Erythroblast (primary cell): ENCODE measurements around the gene ALDH16A1.

Experiments
- GATA1 ChIP-seq: IDR thresholded peaks from 2 replicates; pipeline ENCODE4 v1.6.1; 2011; ENCODE audit warnings: low read depth, mild to moderate bottlenecking, control low read depth, low read length, moderate library complexity
- POLR2A ChIP-seq: IDR thresholded peaks from 2 replicates; pipeline ENCODE4 v1.6.1; 2011; ENCODE audit warnings: mild to moderate bottlenecking, low read length

DNA sequence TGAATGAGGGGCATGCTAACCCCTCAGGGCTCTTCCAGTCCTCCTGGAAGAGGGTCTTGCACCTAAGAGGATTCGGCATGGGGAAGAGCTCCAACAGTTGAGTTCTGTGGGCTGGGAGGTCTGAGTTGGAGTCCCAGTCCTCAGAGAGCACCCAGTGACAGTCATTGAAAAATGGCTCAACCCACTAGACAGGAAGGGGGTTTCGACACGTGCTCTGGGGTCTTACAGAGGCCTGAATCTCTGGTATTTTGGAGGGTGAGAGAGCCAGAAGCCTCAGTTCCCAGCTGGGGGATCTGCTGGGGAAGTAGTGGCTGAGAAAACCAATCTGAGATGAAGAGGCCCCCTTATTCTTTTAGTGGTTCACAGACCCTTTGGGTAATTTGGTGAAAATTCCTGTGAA lies 38.8 kb upstream of the ALDH16A1 start:
- no peak for TF ChIP-seq POLR2A
- TF ChIP-seq GATA1 = no peak
